ENCODE results near the gene CRY2. TPM values are rescaled to one million over a fixed set of nuclear protein-coding genes. Genes with fewer than 3 reads are reported as not detected.

The CRY2 gene
- polyA plus RNA-seq, 1 donor (not counting 4 experiments of a cell fraction or from before 2014, with no cell fraction given): 7.9 TPM

- TF ChIP-seq EZH2 (IDR thresholded peaks at IDR 0.05; ENCODE audit: low read length) (no peak), CTCF (optimal IDR thresholded peaks at IDR 0.05 in 1 of 3, IDR thresholded peaks at IDR 0.05 in 1 of 3, conservative IDR thresholded peaks at IDR 0.05 in 1 of 3; ENCODE audit: extremely low read depth in 1 of 3, insufficient read depth in 2 of 3, low read length in 3 of 3) (no peak)
Observed at GRCh38 chr11:45830596-45830995, 16.7 kb upstream of the CRY2 start.

GRCh38 chr11:45832811-45833441 is 14.3 kb upstream of the CRY2 start:
- dilution Hi-C loops (cut with MboI; ENCODE audit: extremely low pct_ligation_motif_present, low sequenced_read_pairs): no loop called here
- Histone ChIP-seq H4K20me1 (ENCODE audit: control insufficient read depth, extremely low read depth, insufficient read depth, low read length) (no peaks in the 10 kb centered on the region), H3K9me3 (ENCODE audit: control insufficient read depth, low read depth, low read length) (no peaks in the 10 kb centered on the region), H3K4me3 (ENCODE audit: control insufficient read depth in 2 of 3, extremely low read depth in 1 of 3, insufficient read depth in 2 of 3, low read depth in 1 of 3, low read length in 3 of 3) (no peak overlapping the region), H3K36me3 (ENCODE audit: control insufficient read depth in 2 of 2, extremely low read depth in 1 of 2, insufficient read depth in 2 of 2, low read length in 2 of 2) (no peaks in the 10 kb centered on the region), H3K4me2 (ENCODE audit: control insufficient read depth, extremely low read depth, insufficient read depth, low read depth, low read length) (no peak overlapping the region), H2AFZ (ENCODE audit: control insufficient read depth, low read length) (no peak overlapping the region), H3K79me2 (ENCODE audit: control insufficient read depth, insufficient read depth, low read length) (no peaks in the 10 kb centered on the region), H3K27me3 (ENCODE audit: control insufficient read depth, extremely low read depth, insufficient read depth, low read length) (no peaks in the 10 kb centered on the region), H3K9me1 (ENCODE audit: control insufficient read depth, extremely low read depth, insufficient read depth, low read length) (no peaks in the 10 kb centered on the region), H3K4me1 (ENCODE audit: control insufficient read depth, extremely low read depth, insufficient read depth, low read length) (no peaks in the 10 kb centered on the region), H3K27ac (ENCODE audit: control insufficient read depth, insufficient read depth, low read length) (no peak overlapping the region), H3K9ac (ENCODE audit: control insufficient read depth, extremely low read depth, insufficient read depth, low read length) (no peak overlapping the region)
- DNase-seq (ENCODE audit: low read depth, low spot score): no peak
- FAIRE-seq: no peak
- no peak for TF ChIP-seq EZH2 (IDR thresholded peaks at IDR 0.05; ENCODE audit: low read length)
- no peak for TF ChIP-seq CTCF (optimal IDR thresholded peaks at IDR 0.05 in 1 of 3, IDR thresholded peaks at IDR 0.05 in 1 of 3, conservative IDR thresholded peaks at IDR 0.05 in 1 of 3; ENCODE audit: extremely low read depth in 1 of 3, insufficient read depth in 2 of 3, low read length in 3 of 3)

More at GRCh38 chr11:45830596-45830995, 16.7 kb upstream of the CRY2 start:
- no peak overlapping the region for H3K27ac ChIP-seq (ENCODE audit: control insufficient read depth, insufficient read depth, low read length)
- H3K9me3 ChIP-seq (ENCODE audit: control insufficient read depth, low read depth, low read length): no peaks in the 10 kb centered on the region
- H2AFZ ChIP-seq (ENCODE audit: control insufficient read depth, low read length): no peak overlapping the region
- H3K36me3 ChIP-seq (ENCODE audit: control insufficient read depth in 2 of 2, extremely low read depth in 1 of 2, insufficient read depth in 2 of 2, low read length in 2 of 2): no peaks in the 10 kb centered on the region
- no peaks in the 10 kb centered on the region for H3K4me1 ChIP-seq (ENCODE audit: control insufficient read depth, extremely low read depth, insufficient read depth, low read length)
- H3K79me2 ChIP-seq (ENCODE audit: control insufficient read depth, insufficient read depth, low read length): no peaks in the 10 kb centered on the region
- FAIRE-seq (no peak), DNase-seq (ENCODE audit: low read depth, low spot score) (no peak)
- no peaks in the 10 kb centered on the region for H4K20me1 ChIP-seq (ENCODE audit: control insufficient read depth, extremely low read depth, insufficient read depth, low read length)
- H3K27me3 ChIP-seq (ENCODE audit: control insufficient read depth, extremely low read depth, insufficient read depth, low read length): peaks cover 6% of the 10 kb centered on the region
- dilution Hi-C loops (cut with MboI; ENCODE audit: extremely low pct_ligation_motif_present, low sequenced_read_pairs): no loop called here
- no peaks in the 10 kb centered on the region for H3K9me1 ChIP-seq (ENCODE audit: control insufficient read depth, extremely low read depth, insufficient read depth, low read length)
- no peak overlapping the region for H3K9ac ChIP-seq (ENCODE audit: control insufficient read depth, extremely low read depth, insufficient read depth, low read length)
- H3K4me3 ChIP-seq (ENCODE audit: control insufficient read depth in 2 of 3, extremely low read depth in 1 of 3, insufficient read depth in 2 of 3, low read depth in 1 of 3, low read length in 3 of 3): no peak overlapping the region
- no peak overlapping the region for H3K4me2 ChIP-seq (ENCODE audit: control insufficient read depth, extremely low read depth, insufficient read depth, low read depth, low read length)
